ENCODE results near the gene AATF.

AATF gene

DNA sequence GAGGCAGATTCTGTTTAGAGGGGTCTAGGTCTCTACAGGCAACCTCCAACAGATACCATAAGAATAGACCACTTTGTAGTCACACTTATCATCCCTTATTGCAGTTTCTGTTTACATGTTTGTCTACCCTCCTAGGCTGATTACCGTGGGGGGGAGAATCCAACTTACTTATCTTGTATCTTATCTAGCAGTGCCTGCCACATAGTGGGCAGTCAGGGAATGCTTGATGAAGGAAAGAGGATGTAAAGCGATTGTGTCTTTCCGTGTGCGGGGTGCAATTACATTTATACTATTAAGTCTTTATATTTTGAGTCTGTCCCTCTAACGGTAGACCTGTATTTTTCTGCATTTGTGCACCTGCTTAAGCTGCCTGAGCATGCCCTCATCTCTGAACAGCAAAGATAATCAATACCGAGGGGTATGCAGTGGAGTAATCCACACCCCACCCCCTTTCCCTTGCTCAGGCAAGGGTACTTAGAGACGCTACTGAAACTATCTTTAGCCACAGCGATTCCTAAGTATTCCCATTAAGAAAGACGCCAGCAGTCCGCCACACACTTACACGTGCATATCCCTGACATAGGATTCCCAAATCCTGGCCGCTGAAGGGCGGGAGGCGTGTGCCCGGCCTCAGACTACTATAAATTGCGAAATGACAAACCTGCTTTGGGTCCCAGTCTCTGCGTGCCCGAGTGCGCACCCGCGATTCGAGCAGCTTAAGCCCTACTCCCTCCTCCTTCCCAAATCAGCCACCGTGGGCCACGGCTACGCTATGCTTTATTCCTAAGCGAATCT lies 635 bp upstream of the AATF start:
- peaks cover 50% of the 10 kb centered on the region for H3K27me3 ChIP-seq (ENCODE audit: insufficient read depth, poor library complexity, severe bottlenecking)
- TF ChIP-seq, protein P1, sequence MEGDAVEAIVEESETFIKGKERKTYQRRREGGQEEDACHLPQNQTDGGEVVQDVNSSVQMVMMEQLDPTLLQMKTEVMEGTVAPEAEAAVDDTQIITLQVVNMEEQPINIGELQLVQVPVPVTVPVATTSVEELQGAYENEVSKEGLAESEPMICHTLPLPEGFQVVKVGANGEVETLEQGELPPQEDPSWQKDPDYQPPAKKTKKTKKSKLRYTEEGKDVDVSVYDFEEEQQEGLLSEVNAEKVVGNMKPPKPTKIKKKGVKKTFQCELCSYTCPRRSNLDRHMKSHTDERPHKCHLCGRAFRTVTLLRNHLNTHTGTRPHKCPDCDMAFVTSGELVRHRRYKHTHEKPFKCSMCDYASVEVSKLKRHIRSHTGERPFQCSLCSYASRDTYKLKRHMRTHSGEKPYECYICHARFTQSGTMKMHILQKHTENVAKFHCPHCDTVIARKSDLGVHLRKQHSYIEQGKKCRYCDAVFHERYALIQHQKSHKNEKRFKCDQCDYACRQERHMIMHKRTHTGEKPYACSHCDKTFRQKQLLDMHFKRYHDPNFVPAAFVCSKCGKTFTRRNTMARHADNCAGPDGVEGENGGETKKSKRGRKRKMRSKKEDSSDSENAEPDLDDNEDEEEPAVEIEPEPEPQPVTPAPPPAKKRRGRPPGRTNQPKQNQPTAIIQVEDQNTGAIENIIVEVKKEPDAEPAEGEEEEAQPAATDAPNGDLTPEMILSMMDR (IDR thresholded peaks at IDR 0.05; ENCODE audit: poor library complexity, severe bottlenecking): no peak

DNA sequence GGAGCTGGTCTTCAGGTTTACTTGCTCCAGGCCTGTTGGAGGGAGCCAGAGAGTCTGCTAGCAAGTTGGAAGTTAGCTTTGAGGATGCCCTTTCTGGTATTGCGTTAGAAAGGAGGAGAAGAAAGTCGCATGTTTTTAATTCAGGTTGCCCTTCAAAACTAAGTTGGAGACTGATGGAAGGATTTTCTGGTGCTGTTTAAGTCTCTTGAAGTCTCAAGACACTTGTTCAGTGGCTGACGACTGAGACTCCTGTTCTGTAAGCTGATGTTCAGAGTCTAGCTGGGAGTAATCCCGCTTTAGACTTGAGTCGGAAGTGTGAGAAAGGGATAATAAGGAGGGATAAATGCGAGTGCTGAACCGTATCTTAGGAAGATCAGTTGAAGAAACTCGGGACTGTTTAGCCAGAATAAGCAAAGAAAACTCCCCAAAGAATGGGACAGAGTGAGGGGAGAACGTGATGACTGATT lies 740 bp downstream of the AATF start:
- Histone ChIP-seq H3K36me3 (ENCODE audit: low read depth) (peaks cover 45% of the 10 kb centered on the region), H3K27ac (ENCODE audit: poor library complexity, severe bottlenecking) (peak overlapping the region; percentile 48), H3K9me3 (ENCODE audit: severe bottlenecking) (no peaks in the 10 kb centered on the region), H3K4me1 (ENCODE audit: insufficient read depth, poor library complexity, severe bottlenecking) (peaks cover 7% of the 10 kb centered on the region), H3K27me3 (ENCODE audit: insufficient read depth, poor library complexity, severe bottlenecking) (peaks cover 36% of the 10 kb centered on the region), H3K4me3 (ENCODE audit: severe bottlenecking) (peak overlapping the region; percentile 85)
- DNase-seq (ENCODE audit: low spot score): no peak
- ATAC-seq (ENCODE audit: low read depth): peak; percentile 37
- TF ChIP-seq, protein P1 (IDR thresholded peaks at IDR 0.05; ENCODE audit: poor library complexity, severe bottlenecking): no peak

More for the DNA sequence above, 635 bp upstream of the AATF start:
- H3K27ac ChIP-seq (ENCODE audit: poor library complexity, severe bottlenecking): no peak overlapping the region
- DNase-seq (ENCODE audit: low spot score) (no peak), ATAC-seq (ENCODE audit: low read depth) (peak; percentile 55)
- peak overlapping the region; percentile 85 for H3K4me3 ChIP-seq (ENCODE audit: severe bottlenecking)
- H3K4me1 ChIP-seq (ENCODE audit: insufficient read depth, poor library complexity, severe bottlenecking): peaks cover 7% of the 10 kb centered on the region
- peaks cover 31% of the 10 kb centered on the region for H3K36me3 ChIP-seq (ENCODE audit: low read depth)
- H3K9me3 ChIP-seq (ENCODE audit: severe bottlenecking): no peaks in the 10 kb centered on the region

DNA sequence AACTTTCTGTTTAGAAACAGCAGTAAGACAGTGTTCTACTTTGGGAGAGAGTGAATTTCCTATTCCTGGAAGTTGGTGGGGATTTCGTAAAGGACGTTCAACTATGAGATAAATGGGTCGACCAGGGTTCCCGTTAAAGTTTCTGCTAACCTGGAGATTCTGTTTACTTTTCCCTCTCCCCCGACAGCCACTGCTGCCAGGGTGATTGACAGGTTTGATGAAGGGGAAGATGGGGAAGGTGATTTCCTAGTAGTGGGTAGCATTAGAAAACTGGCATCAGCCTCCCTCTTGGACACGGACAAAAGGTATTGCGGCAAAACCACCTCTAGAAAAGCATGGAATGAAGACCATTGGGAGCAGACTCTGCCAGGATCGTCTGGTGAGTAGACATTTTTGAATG lies 1.3 kb downstream of the AATF start:
- H3K27me3 ChIP-seq (ENCODE audit: insufficient read depth, poor library complexity, severe bottlenecking): peaks cover 31% of the 10 kb centered on the region
- peak overlapping the region; percentile 85 for H3K4me3 ChIP-seq (ENCODE audit: severe bottlenecking)
- peaks cover 50% of the 10 kb centered on the region for H3K36me3 ChIP-seq (ENCODE audit: low read depth)
- no peak for DNase-seq (ENCODE audit: low spot score)
- TF ChIP-seq, protein P1 (IDR thresholded peaks at IDR 0.05; ENCODE audit: poor library complexity, severe bottlenecking): no peak
- ATAC-seq (ENCODE audit: low read depth): no peak
- no peak overlapping the region for H3K27ac ChIP-seq (ENCODE audit: poor library complexity, severe bottlenecking)
- no peaks in the 10 kb centered on the region for H3K9me3 ChIP-seq (ENCODE audit: severe bottlenecking)
- H3K4me1 ChIP-seq (ENCODE audit: insufficient read depth, poor library complexity, severe bottlenecking): peaks cover 7% of the 10 kb centered on the region

DNA sequence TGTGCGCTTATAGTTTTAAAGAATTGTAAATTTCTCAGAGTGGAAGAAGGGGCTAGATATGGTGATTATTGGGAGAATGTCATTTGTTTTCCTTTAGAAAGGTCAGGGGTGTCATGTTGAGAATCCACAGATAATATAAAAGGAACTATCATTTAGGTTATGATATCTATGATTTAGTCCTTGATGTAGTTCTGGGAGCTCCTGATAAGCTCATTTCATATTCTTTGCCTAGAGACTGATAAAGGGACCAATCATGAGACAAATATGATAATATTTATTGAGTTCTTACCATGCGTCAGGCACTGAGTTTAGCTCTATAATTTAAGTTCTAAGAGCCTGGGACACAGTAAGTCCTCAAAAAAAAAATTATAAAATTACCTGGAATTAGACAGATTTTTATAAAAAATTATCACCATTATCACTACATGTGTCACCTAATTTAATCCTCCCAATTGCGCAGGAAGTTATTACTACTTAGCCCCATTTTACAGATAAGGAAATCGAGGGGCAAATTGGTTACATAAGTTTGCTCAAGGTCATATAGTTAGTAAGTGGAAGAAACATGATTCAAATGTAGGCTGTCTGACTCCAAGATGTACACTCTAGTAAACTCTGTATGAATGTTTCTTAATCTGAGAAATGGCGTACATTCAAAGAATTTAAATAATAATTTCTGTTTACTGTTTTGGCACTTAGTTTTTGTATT lies 2.5 kb downstream of the AATF start:
- no peak for ATAC-seq (ENCODE audit: low read depth)

More for the DNA sequence above, 2.5 kb downstream of the AATF start:
- Histone ChIP-seq H3K36me3 (ENCODE audit: low read depth) (peaks cover 62% of the 10 kb centered on the region), H3K4me3 (ENCODE audit: severe bottlenecking) (no peak overlapping the region), H3K4me1 (ENCODE audit: insufficient read depth, poor library complexity, severe bottlenecking) (peaks cover 7% of the 10 kb centered on the region), H3K27me3 (ENCODE audit: insufficient read depth, poor library complexity, severe bottlenecking) (peaks cover 18% of the 10 kb centered on the region), H3K27ac (ENCODE audit: poor library complexity, severe bottlenecking) (no peak overlapping the region), H3K9me3 (ENCODE audit: severe bottlenecking) (no peaks in the 10 kb centered on the region)
- no peak for DNase-seq (ENCODE audit: low spot score)
- TF ChIP-seq, protein P1 (IDR thresholded peaks at IDR 0.05; ENCODE audit: poor library complexity, severe bottlenecking): no peak
